ENCODE results near the gene FAM118A.

- TF ChIP-seq CTCF (IDR thresholded peaks at IDR 0.05; ENCODE audit: insufficient read depth, low read depth, low read length) (no peak), EZH2 (IDR thresholded peaks at IDR 0.05; ENCODE audit: insufficient read depth, low read length) (no peak)
Observed at GRCh38 chr22:45389546-45389945, 79.8 kb downstream of the FAM118A start.

Data from astrocyte (in vitro differentiated cells and primary cell).